B cell (primary cell): ENCODE results near the gene CCDC171. TPM values are rescaled to one million over a fixed set of nuclear protein-coding genes. Genes with fewer than 3 reads are reported as not detected.

ENCODE experiments used
- ATAC-seq: fragments of 200-7000 bp; cut with Tn5 transposase; one replicate; pipeline ENCODE4 v1.10.0; 2021; ENCODE audit warnings: low read depth, mild to moderate bottlenecking, moderate number of reproducible peaks, moderate library complexity
- CTCF ChIA-PET: fragments of 350-600 bp; sonication (Branson Sonifier 250); formaldehyde crosslinking; loops from one replicate; lab custom pipeline; 2021; ENCODE audit warnings: antibody characterized with exemption, inconsistent platforms; lab: Charles Lee
- POLR2A ChIA-PET: fragments of 350-600 bp; sonication (Branson Sonifier 250); formaldehyde crosslinking; loops from one replicate; lab custom pipeline; 2021; ENCODE audit warnings: antibody characterized with exemption; lab: Charles Lee
- DNase-seq: peaks from one replicate; pipeline ENCODE4 v3.0.0; 2013
- H2AFZ ChIP-seq: 2 replicates; pipeline ENCODE4 v1.6.1; 2012; ENCODE audit warnings: mild to moderate bottlenecking, low read depth, low read length; ENCODE audit not compliant: insufficient read depth, poor library complexity, severe bottlenecking
- H3K27ac ChIP-seq, 2 donors: 1 replicate in 1 of 2; 2 replicates in 1 of 2; pipeline ENCODE4 v1.5.1; 2012 to 2013; ENCODE audit warnings: low read length in 2 of 2, mild to moderate bottlenecking in 2 of 2, moderate library complexity in 1 of 2
- H3K27me3 ChIP-seq, 4 experiments: fragments of 200-600 bp in 1 of 4; sonication (generic) in 1 of 4; replicated peaks in 1 of 4; 1 replicate in 2 of 4; 2 replicates in 2 of 4; pipeline versions ENCODE4 v1.6.1 to v1.7.0; 2013 to 2016; ENCODE audit warnings: low read length in 3 of 4, mild to moderate bottlenecking in 2 of 4, mixed read lengths in 1 of 4, moderate library complexity in 1 of 4; ENCODE audit not compliant: insufficient read depth in 4 of 4, control insufficient read depth in 3 of 4; ENCODE audit errors: control extremely low read depth in 1 of 4
- H3K36me3 ChIP-seq, 2 experiments: replicated peaks in 1 of 2; 1 replicate in 1 of 2; 2 replicates in 1 of 2; pipeline versions ENCODE4 v1.6.1 to v1.7.1; 2013; ENCODE audit warnings: low read length in 1 of 2; ENCODE audit not compliant: insufficient read depth in 2 of 2, control insufficient read depth in 1 of 2; ENCODE audit errors: control extremely low read depth in 1 of 2, extremely low read depth in 1 of 2
- H3K4me1 ChIP-seq, 2 donors: fragments of 200-600 bp in 1 of 2; sonication (generic) in 1 of 2; 1 replicate in 1 of 2; 2 replicates in 1 of 2; pipeline versions ENCODE4 v1.5.1 to v1.6.1; 2013 to 2017; ENCODE audit warnings: low read length in 2 of 2; ENCODE audit not compliant: control insufficient read depth in 2 of 2, insufficient read depth in 2 of 2
- H3K4me2 ChIP-seq: replicated peaks from 2 replicates; pipeline ENCODE3; 2012; ENCODE audit warnings: mild to moderate bottlenecking, low read depth, low read length; ENCODE audit not compliant: poor library complexity, severe bottlenecking
- H3K4me3 ChIP-seq, 5 experiments: fragments of 200-600 bp in 1 of 5; sonication (generic) in 1 of 5; 1 replicate in 3 of 5; 2 replicates in 2 of 5; pipeline versions ENCODE4 v1.5.1 to v1.7.0; 2011 to 2016; ENCODE audit warnings: low read length in 4 of 5, mild to moderate bottlenecking in 4 of 5, low read depth in 2 of 5, control low read depth in 1 of 5, moderate library complexity in 1 of 5; ENCODE audit not compliant: insufficient read depth in 1 of 5; ENCODE audit errors: control extremely low read depth in 1 of 5, extremely low read depth in 1 of 5
- H3K79me2 ChIP-seq: fragments of 200-600 bp; sonication (generic); one replicate; pipeline ENCODE4 v1.6.0; 2016; ENCODE audit warnings: low read length; ENCODE audit not compliant: control insufficient read depth, insufficient read depth
- H3K9ac ChIP-seq: fragments of 200-600 bp; sonication (generic); 2 replicates; pipeline ENCODE4 v1.6.1; 2017; ENCODE audit warnings: mild to moderate bottlenecking, low read length, moderate library complexity
- H3K9me3 ChIP-seq, 3 donors: one replicate each; pipeline versions ENCODE4 v1.6.1 to v1.7.1; 2013; ENCODE audit warnings: low read length in 2 of 3; ENCODE audit not compliant: control insufficient read depth in 2 of 3, insufficient read depth in 1 of 3; ENCODE audit errors: control extremely low read depth in 1 of 3
- H4K20me1 ChIP-seq: 2 replicates; pipeline ENCODE4 v1.6.0; 2012; ENCODE audit warnings: mild to moderate bottlenecking, low read length; ENCODE audit not compliant: insufficient read depth, control insufficient read depth, poor library complexity, severe bottlenecking
- H3K27ac Mint-ChIP-seq: one replicate; pipeline ENCODE4 v1.8.0; 2021; ENCODE audit warnings: mixed read lengths
- H3K27me3 Mint-ChIP-seq: one replicate; pipeline ENCODE4 v1.8.0; 2021; ENCODE audit warnings: mixed read lengths
- H3K4me1 Mint-ChIP-seq: one replicate; pipeline ENCODE4 v1.8.0; 2021; ENCODE audit warnings: mixed read lengths
- H3K4me3 Mint-ChIP-seq: one replicate; pipeline ENCODE4 v1.8.0; 2021; ENCODE audit warnings: mixed read lengths
- H3K9me3 Mint-ChIP-seq: one replicate; pipeline ENCODE4 v1.8.0; 2022; ENCODE audit warnings: mixed read lengths; ENCODE audit not compliant: insufficient read depth
- EZH2 ChIP-seq: IDR thresholded peaks from 2 replicates; pipeline ENCODE4 v1.6.1; 2012; ENCODE audit warnings: borderline replicate concordance, low read depth, mild to moderate bottlenecking, moderate library complexity, low read length; ENCODE audit not compliant: insufficient read depth, poor library complexity, severe bottlenecking
- WGBS: methylation state at CpG from one replicate; pipeline ENCODE4 v1.1.5; 2013; ENCODE audit warnings: missing lambda C conversion rate; ENCODE audit not compliant: insufficient coverage; 5-methylcytosine and 5-hydroxymethylcytosine counted together
- intact Hi-C: fragments of 100-400 bp; cut with micrococcal nuclease; formaldehyde crosslinking; loops from one replicate; pipeline ENCODE4 v1.10.0; 2022
- polyA plus RNA-seq: library from polyadenylated mRNA; depleted of rRNA; stranded (reverse); fragments of >200 nt; gene quantifications from 2 replicates; pipeline ENCODE4 v1.2.3, GENCODE V29; 2012
- total RNA-seq, 2 donors: library from RNA; stranded (reverse); fragments of 120-200 nt in 1 of 2; gene quantifications; 1 replicate in 1 of 2; 2 replicates in 1 of 2; pipeline versions ENCODE4 v1.2.3 to v1.2.4, GENCODE V29; 2013 to 2022
- TF ChIP-seq, protein P1 (sequence below): fragments of 200-600 bp; IDR thresholded peaks from one replicate; pipeline ENCODE4 v1.8.0; 2022; ENCODE audit warnings: antibody characterized with exemption, mild to moderate bottlenecking

The CCDC171 gene
- total and polyA plus RNA-seq, 2 donors (not counting 1 experiment from before 2014, with no cell fraction given) = 0.22 to 6.3 TPM

DNA sequence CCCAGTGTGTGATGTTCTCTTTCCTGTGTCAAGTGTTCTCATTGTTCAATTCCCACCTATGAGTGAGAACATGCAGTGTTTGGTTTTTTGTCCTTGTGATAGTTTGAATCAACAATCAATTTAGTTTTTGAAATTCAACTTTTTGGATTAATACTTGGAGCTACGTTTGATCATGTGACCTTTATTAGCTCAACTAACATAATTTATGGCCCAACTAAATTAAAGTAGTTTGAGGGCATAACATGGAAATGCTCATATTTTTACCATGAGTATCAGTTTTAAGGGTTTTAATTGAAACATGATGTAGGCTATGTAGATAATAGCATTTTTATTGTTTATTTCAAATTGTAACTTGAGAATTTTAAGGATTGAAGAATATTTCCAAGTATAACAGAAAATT is 168.0 kb downstream of the CCDC171 start:
- H3K27me3 Mint-ChIP-seq = no peaks in the 10 kb centered on the region
- no peaks in the 10 kb centered on the region for H4K20me1 ChIP-seq
- no peaks in the 10 kb centered on the region for H3K36me3 ChIP-seq
- WGBS = no CpG with 5 or more reads among the region's 1 CpG
- H3K27ac ChIP-seq = no peak overlapping the region
- H2AFZ ChIP-seq = no peak overlapping the region
- H3K9ac ChIP-seq = no peak overlapping the region
- no peaks in the 10 kb centered on the region for H3K79me2 ChIP-seq
- ATAC-seq = no peak
- no peak for DNase-seq
- H3K4me1 ChIP-seq = no peaks in the 10 kb centered on the region
- H3K9me3 ChIP-seq = no peaks in the 10 kb centered on the region
- intact Hi-C loops = no loop called here
- ChIA-PET POLR2A (no interaction called here), CTCF (no interaction called here)
- TF ChIP-seq, protein P1, sequence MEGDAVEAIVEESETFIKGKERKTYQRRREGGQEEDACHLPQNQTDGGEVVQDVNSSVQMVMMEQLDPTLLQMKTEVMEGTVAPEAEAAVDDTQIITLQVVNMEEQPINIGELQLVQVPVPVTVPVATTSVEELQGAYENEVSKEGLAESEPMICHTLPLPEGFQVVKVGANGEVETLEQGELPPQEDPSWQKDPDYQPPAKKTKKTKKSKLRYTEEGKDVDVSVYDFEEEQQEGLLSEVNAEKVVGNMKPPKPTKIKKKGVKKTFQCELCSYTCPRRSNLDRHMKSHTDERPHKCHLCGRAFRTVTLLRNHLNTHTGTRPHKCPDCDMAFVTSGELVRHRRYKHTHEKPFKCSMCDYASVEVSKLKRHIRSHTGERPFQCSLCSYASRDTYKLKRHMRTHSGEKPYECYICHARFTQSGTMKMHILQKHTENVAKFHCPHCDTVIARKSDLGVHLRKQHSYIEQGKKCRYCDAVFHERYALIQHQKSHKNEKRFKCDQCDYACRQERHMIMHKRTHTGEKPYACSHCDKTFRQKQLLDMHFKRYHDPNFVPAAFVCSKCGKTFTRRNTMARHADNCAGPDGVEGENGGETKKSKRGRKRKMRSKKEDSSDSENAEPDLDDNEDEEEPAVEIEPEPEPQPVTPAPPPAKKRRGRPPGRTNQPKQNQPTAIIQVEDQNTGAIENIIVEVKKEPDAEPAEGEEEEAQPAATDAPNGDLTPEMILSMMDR = no peak
- no peak for TF ChIP-seq EZH2
- no peaks in the 10 kb centered on the region for H3K27me3 ChIP-seq
- no peak overlapping the region for H3K4me3 ChIP-seq
- no peak overlapping the region for H3K27ac Mint-ChIP-seq
- H3K4me1 Mint-ChIP-seq = peaks cover 2% of the 10 kb centered on the region
- H3K4me3 Mint-ChIP-seq = no peak overlapping the region
- no peaks in the 10 kb centered on the region for H3K9me3 Mint-ChIP-seq
- no peak overlapping the region for H3K4me2 ChIP-seq

DNA sequence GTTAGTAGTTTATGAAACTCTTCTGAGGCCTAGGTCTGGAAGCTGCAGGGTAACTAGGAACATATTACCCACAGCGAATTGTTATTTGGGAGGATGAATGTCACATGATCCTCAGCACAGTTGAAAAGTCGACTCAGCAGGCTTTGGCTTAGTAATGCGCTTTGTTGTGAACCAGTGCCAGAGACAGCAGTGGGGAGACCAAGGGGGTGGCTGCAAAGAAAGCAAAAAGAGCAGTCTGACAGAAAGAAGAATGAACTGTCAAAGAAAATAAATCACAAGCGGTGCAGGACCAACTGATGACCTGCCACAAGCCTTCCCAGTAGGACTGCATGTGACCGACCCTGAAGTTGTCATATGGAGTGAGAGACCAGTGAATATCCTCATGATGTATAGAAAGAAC is 170.0 kb downstream of the CCDC171 start:
- H3K36me3 ChIP-seq = no peaks in the 10 kb centered on the region

More for the DNA sequence above, 170.0 kb downstream of the CCDC171 start:
- H3K4me3 ChIP-seq = no peak overlapping the region
- no peak overlapping the region for H3K27ac ChIP-seq
- no peak overlapping the region for H2AFZ ChIP-seq
- no peaks in the 10 kb centered on the region for H3K27me3 ChIP-seq
- Mint-ChIP-seq H3K4me1 (peaks cover 2% of the 10 kb centered on the region), H3K27me3 (no peaks in the 10 kb centered on the region), H3K9me3 (no peaks in the 10 kb centered on the region), H3K27ac (no peak overlapping the region), H3K4me3 (no peak overlapping the region)
- WGBS = 90% methylated on average over 4 of the region's 5 CpGs
- no peak for ATAC-seq
- H3K79me2 ChIP-seq = no peaks in the 10 kb centered on the region
- no peak overlapping the region for H3K9ac ChIP-seq
- no peaks in the 10 kb centered on the region for H4K20me1 ChIP-seq
- no peak for DNase-seq
- CTCF ChIA-PET = interaction anchor here (0.6 kb wide), 1 partner anchor 1718 kb away, joined by 3 read pairs; no protein-coding TSS in a partner anchor
- intact Hi-C loops = no loop called here
- no peaks in the 10 kb centered on the region for H3K4me1 ChIP-seq
- H3K4me2 ChIP-seq = no peak overlapping the region
- POLR2A ChIA-PET = no interaction called here
- no peak for TF ChIP-seq EZH2
- TF ChIP-seq, protein P1 = no peak
- no peaks in the 10 kb centered on the region for H3K9me3 ChIP-seq
